Sigmoid colon (tissue), 4 donors: ENCODE results near the gene SBF2.

ENCODE experiments used
- EP300 ChIP-seq, 4 donors: sonication (generic); formaldehyde crosslinking; IDR thresholded peaks; one replicate each; pipeline ENCODE4 v1.6.1; 2017; ENCODE audit warnings: antibody characterized with exemption in 4 of 4
- POLR2A ChIP-seq, 2 donors: fragments of 450-650 bp; IDR thresholded peaks; one replicate each; pipeline ENCODE4 v1.6.1; 2016; ENCODE audit warnings: antibody characterized with exemption in 2 of 2, mild to moderate bottlenecking in 2 of 2, moderate library complexity in 2 of 2
- POLR2AphosphoS5 ChIP-seq, 4 donors: sonication (generic); formaldehyde crosslinking; IDR thresholded peaks; one replicate each; pipeline ENCODE4 v1.6.1; 2017; ENCODE audit warnings: antibody characterized with exemption in 4 of 4
- TF ChIP-seq, protein P1 (sequence below), 4 experiments: fragments of 450-650 bp in 3 of 4; fragments of 200-600 bp in 1 of 4; IDR thresholded peaks; one replicate each; pipeline ENCODE4 v1.5.1; 2016 to 2019; ENCODE audit warnings: antibody characterized with exemption in 4 of 4, mild to moderate bottlenecking in 3 of 4, moderate library complexity in 2 of 4

DNA sequence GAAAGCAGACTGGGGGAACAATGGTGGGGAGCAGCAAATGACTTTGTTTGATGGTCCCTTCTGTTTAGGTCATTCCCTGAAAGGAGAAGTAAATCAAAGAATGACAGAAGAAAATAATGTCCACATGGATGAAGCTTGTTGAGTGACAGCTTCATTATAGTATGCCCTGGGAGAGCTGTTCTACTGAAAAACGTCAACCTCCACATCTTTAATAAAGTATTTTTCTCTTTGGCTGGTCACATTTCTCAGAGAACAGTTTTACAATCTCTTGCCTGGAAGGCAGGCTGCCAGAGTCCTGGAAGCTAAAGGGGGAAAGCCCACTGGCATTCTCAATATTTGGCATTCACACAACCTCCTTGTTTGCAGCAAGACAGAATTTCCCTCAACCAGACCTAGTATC is 342.2 kb downstream of the SBF2 start:
- TF ChIP-seq, protein P1, sequence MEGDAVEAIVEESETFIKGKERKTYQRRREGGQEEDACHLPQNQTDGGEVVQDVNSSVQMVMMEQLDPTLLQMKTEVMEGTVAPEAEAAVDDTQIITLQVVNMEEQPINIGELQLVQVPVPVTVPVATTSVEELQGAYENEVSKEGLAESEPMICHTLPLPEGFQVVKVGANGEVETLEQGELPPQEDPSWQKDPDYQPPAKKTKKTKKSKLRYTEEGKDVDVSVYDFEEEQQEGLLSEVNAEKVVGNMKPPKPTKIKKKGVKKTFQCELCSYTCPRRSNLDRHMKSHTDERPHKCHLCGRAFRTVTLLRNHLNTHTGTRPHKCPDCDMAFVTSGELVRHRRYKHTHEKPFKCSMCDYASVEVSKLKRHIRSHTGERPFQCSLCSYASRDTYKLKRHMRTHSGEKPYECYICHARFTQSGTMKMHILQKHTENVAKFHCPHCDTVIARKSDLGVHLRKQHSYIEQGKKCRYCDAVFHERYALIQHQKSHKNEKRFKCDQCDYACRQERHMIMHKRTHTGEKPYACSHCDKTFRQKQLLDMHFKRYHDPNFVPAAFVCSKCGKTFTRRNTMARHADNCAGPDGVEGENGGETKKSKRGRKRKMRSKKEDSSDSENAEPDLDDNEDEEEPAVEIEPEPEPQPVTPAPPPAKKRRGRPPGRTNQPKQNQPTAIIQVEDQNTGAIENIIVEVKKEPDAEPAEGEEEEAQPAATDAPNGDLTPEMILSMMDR (IDR thresholded peaks at IDR 0.05) = no peak
- TF ChIP-seq POLR2A (IDR thresholded peaks at IDR 0.05) (no peak), POLR2AphosphoS5 (IDR thresholded peaks at IDR 0.05) (no peak), EP300 (IDR thresholded peaks at IDR 0.05) (no peak)
